Lower leg skin (tissue), 4 donors: Measurements from ENCODE around the gene ASB10. TPM values are rescaled to one million over a fixed set of nuclear protein-coding genes. Genes with fewer than 3 reads are reported as not detected.

Experiments
- DNase-seq, 2 donors: peaks; one replicate each; pipeline ENCODE4 v3.0.0-alpha.2; 2019; ENCODE audit warnings: low spot score in 2 of 2
- H3K4me3 ChIP-seq: fragments of 200-600 bp; sonication (generic); 2 replicates; pipeline ENCODE4 v1.5.1; 2017; ENCODE audit warnings: mild to moderate bottlenecking, low read depth; ENCODE audit not compliant: poor library complexity, severe bottlenecking
- CTCF ChIP-seq, 3 donors: fragments of 450-650 bp; IDR thresholded peaks; one replicate each; pipeline ENCODE4 v1.5.1; 2016; ENCODE audit warnings: antibody characterized with exemption in 3 of 3, mild to moderate bottlenecking in 3 of 3, moderate library complexity in 2 of 3
- POLR2A ChIP-seq, 2 donors: fragments of 450-650 bp; IDR thresholded peaks; one replicate each; pipeline ENCODE4 v1.6.1; 2016 to 2017; ENCODE audit warnings: antibody characterized with exemption in 2 of 2, mild to moderate bottlenecking in 1 of 2, moderate library complexity in 1 of 2
- WGBS, 2 donors: methylation state at CpG; one replicate each; pipeline ENCODE4 v1.1.5; 2018; 5-methylcytosine and 5-hydroxymethylcytosine counted together
- intact Hi-C: fragments of 100-400 bp; cut with DNase I; formaldehyde crosslinking; loops from one replicate; pipeline ENCODE4 v1.15.0; 2023; ENCODE audit warnings: low total_unique reads
- total RNA-seq, 4 donors: library from RNA; depleted of rRNA; stranded (reverse); fragments of >200 nt; gene quantifications; one replicate each; pipeline ENCODE4 v1.1.0, GENCODE V29; 2016

Gene ASB10
- total RNA-seq, 4 donors from 2014 or later, result not detected

DNA sequence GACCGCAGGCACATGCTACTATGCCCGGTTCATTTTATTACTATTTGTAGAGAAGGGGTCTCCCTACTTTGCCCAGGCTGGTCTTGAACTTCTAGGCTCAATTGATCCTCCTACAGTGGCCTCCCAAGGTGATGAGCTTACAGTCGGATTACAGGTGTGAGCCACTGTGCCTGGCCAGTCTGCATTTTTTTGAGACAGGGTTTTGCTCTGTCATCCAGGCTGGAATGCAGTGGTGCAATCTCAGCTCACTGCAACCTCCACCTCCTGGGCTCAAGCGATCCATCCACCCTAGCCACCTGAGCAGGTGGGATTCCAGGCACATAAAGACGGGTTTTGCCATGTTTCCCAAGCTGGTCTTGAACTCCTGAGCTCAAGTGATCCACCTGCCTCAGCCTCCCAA is 25.6 kb upstream of the ASB10 start:
- no peak overlapping the region for H3K4me3 ChIP-seq
- TF ChIP-seq CTCF (IDR thresholded peaks at IDR 0.05) (no peak), POLR2A (IDR thresholded peaks at IDR 0.05) (no peak)
- intact Hi-C loops, result no loop called here
- DNase-seq, result no peak
- 89 to 90% methylated on average over 5 of the region's 5 CpGs for WGBS, 2 donors

GRCh38 chr7:151211155-151211772 is 24.2 kb upstream of the ASB10 start:
- TF ChIP-seq POLR2A (IDR thresholded peaks at IDR 0.05) (no peak), CTCF (IDR thresholded peaks at IDR 0.05) (no peak)
- no peak overlapping the region for H3K4me3 ChIP-seq
- DNase-seq, result no peak
- 85 to 87% methylated on average over 3 of the region's 3 CpGs for WGBS, 2 donors
- intact Hi-C loops, result no loop called here

- DNase-seq, result no peak
- no peak within 1 kb of the TSS for H3K4me3 ChIP-seq
- 87% methylated on average over 17 of the region's 17 CpGs for WGBS, 2 donors
- TF ChIP-seq CTCF (IDR thresholded peaks at IDR 0.05), result no peak
- no peak for TF ChIP-seq POLR2A (IDR thresholded peaks at IDR 0.05)
- intact Hi-C loops, result no loop called here
Measured at GRCh38 chr7:151210087-151210854, 23.2 kb upstream of the ASB10 start, which contains the start of gene H2BK1. Gene H2BK1 (minus strand): TSS chr7:151210488. CDS start chr7:151210318, 170 bp downstream.

GRCh38 chr7:151209588-151209987 is 22.5 kb upstream of the ASB10 start:
- 93% methylated on average over 6 of the region's 6 CpGs for WGBS, 2 donors
- DNase-seq, result no peak
- no peak overlapping the region for H3K4me3 ChIP-seq
- TF ChIP-seq POLR2A (IDR thresholded peaks at IDR 0.05) (no peak), CTCF (IDR thresholded peaks at IDR 0.05) (no peak)
- intact Hi-C loops, result no loop called here

- 65 to 76% methylated on average over 9 of the region's 9 CpGs for WGBS, 2 donors
- DNase-seq, result no peak
- no peak for TF ChIP-seq CTCF (IDR thresholded peaks at IDR 0.05)
- no peak for TF ChIP-seq POLR2A (IDR thresholded peaks at IDR 0.05)
- H3K4me3 ChIP-seq, result no peak overlapping the region
- intact Hi-C loops, result no loop called here
Measured at GRCh38 chr7:151208253-151208862, 21.3 kb upstream of the ASB10 start.
